ENCODE results near the gene EPHB3.

DNA sequence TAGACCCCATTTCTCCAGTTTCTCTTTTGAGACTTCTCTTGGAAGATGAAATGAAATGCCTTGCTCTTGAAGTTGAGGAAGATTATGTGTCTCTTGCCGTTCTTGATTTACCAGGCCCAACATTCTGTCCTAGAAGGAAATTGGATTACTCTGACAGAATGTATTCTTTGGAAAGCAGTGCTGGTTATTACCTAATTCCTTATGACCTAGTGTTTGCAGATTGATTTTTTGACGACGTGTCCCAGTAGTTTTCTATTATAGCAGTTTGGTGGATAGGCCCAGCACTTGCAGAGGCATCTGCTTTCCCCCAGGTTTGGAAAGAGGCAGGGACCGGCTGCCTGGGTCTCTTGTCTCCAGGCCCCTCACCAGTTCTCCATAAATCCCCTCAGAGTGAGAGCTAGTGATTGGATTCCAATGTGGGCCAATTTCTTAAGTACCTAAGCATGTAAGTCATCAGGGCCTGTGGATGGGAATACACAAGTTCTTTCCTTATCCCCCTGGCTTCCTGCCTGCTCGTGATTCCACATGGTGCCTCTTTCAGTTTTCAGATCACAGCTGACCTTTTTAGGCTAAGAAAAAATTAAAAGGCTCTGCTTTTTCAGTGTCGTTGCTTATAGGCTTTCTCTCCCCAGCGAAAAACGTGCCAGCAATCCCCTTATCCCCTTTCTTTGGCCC lies 50.2 kb downstream of the EPHB3 start:
- TF ChIP-seq, protein P1, sequence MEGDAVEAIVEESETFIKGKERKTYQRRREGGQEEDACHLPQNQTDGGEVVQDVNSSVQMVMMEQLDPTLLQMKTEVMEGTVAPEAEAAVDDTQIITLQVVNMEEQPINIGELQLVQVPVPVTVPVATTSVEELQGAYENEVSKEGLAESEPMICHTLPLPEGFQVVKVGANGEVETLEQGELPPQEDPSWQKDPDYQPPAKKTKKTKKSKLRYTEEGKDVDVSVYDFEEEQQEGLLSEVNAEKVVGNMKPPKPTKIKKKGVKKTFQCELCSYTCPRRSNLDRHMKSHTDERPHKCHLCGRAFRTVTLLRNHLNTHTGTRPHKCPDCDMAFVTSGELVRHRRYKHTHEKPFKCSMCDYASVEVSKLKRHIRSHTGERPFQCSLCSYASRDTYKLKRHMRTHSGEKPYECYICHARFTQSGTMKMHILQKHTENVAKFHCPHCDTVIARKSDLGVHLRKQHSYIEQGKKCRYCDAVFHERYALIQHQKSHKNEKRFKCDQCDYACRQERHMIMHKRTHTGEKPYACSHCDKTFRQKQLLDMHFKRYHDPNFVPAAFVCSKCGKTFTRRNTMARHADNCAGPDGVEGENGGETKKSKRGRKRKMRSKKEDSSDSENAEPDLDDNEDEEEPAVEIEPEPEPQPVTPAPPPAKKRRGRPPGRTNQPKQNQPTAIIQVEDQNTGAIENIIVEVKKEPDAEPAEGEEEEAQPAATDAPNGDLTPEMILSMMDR (IDR thresholded peaks at IDR 0.05 in 4 of 5, conservative IDR thresholded peaks at IDR 0.05 in 1 of 5) = no peak
- no peak for TF ChIP-seq POLR2A (IDR thresholded peaks at IDR 0.05)

All from gastrocnemius medialis (tissue), 4 donors.